ENCODE results near the gene PRKCB. TPM values are rescaled to one million over a fixed set of nuclear protein-coding genes. Genes with fewer than 3 reads are reported as not detected.

PRKCB gene
- total and polyA plus RNA-seq, 12 donors = 0.30 to 8.8 (median 1.1) TPM

GRCh38 chr16:23994615-23995014 is 158.8 kb downstream of the PRKCB start:
- Histone ChIP-seq H3K4me3 (no peak overlapping the region), H3K36me3 (no peaks in the 10 kb centered on the region), H3K9me3 (no peaks in the 10 kb centered on the region), H3K27me3 (peaks cover 0 to 14% (median 0%) of the 10 kb centered on the region in 7 donors), H3K27ac (no peak overlapping the region), H3K4me1 (no peaks in the 10 kb centered on the region)
- TF ChIP-seq CTCF (IDR thresholded peaks at IDR 0.05) = no peak
- ATAC-seq = no peak
- 80 to 85% methylated on average over 1 of the region's 1 CpG for WGBS, 2 donors
- intact Hi-C loops (cut with DNase I) = loop anchor here in 1 of 10 donors (10.0 kb wide), 1 partner anchor 60 kb away; no protein-coding TSS in a partner anchor
- DNase-seq = no peak

DNA sequence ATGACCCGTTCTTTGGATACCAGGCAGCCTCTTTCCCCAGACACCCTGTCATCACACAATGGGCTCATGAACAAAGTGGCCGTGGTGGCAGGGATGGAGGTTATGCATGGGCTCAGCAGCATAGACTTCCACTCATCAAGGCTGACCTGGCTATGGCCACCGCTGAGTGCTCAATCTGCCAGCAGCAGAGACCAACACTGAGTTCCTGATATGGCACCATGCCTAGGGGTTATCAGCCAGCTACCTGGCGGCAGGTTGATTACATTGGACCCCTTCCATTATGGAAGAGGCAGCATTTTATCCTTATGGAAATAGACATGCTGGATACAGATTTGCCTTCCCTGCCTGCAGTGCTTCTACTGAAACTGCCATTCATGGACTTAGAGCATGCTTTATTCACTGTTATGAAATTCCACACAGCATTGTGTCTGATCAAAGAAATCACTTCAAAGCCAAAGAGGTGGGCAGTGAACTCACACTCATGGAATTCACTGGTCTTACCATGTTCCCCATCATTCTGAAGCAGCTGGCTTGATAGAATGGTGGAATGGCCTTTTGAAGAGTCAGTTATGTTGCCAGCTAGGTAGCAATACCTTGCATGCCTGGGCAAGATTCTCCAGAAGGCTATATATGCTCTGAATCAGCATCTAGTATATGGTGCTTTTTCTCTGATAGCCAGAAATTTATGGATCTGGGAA is 160.6 kb downstream of the PRKCB start:
- Histone ChIP-seq H3K4me1 (no peaks in the 10 kb centered on the region), H3K4me3 (no peak overlapping the region), H3K36me3 (no peaks in the 10 kb centered on the region), H3K27ac (no peak overlapping the region), H3K9me3 (no peaks in the 10 kb centered on the region), H3K27me3 (peaks cover 0 to 15% (median 0%) of the 10 kb centered on the region in 7 donors)
- intact Hi-C loops (cut with DNase I) = loop anchor here in 1 of 10 donors (10.0 kb wide), 1 partner anchor 62 kb away; no protein-coding TSS in a partner anchor
- no peak for TF ChIP-seq CTCF (IDR thresholded peaks at IDR 0.05)
- ATAC-seq (no peak), DNase-seq (no peak)
- 84 to 87% methylated on average over 4 of the region's 4 CpGs for WGBS, 2 donors

GRCh38 chr16:23998771-23999170 is 163.0 kb downstream of the PRKCB start:
- no peak for TF ChIP-seq CTCF (IDR thresholded peaks at IDR 0.05)
- Histone ChIP-seq H3K27me3 (peaks cover 0 to 12% (median 0%) of the 10 kb centered on the region in 7 donors), H3K27ac (no peak overlapping the region), H3K4me1 (no peaks in the 10 kb centered on the region), H3K4me3 (no peak overlapping the region), H3K9me3 (no peaks in the 10 kb centered on the region), H3K36me3 (no peaks in the 10 kb centered on the region)
- ATAC-seq (no peak), DNase-seq (no peak)
- intact Hi-C loops (cut with DNase I) = loop anchor here in 1 of 10 donors (10.0 kb wide), 1 partner anchor 64 kb away; no protein-coding TSS in a partner anchor

- ATAC-seq (no peak), DNase-seq (no peak)
- Histone ChIP-seq H3K36me3 (no peaks in the 10 kb centered on the region), H3K27ac (no peak overlapping the region), H3K4me3 (no peak overlapping the region), H3K9me3 (no peaks in the 10 kb centered on the region), H3K4me1 (no peaks in the 10 kb centered on the region), H3K27me3 (peaks cover 0 to 14% (median 3%) of the 10 kb centered on the region in 7 donors)
- 75 to 82% methylated on average over 4 of the region's 4 CpGs for WGBS, 2 donors
- intact Hi-C loops (cut with DNase I) = loop anchor here in 2 of 10 donors (10.0 kb wide), 2 partner anchors 65 to 195 kb away; no protein-coding TSS in a partner anchor
- no peak for TF ChIP-seq CTCF (IDR thresholded peaks at IDR 0.05)
These were observed 163.9 kb downstream of the PRKCB start for GRCh38 chr16:23999663-24000062.
